ENCODE results near the gene TOR1A.
A peak's percentile ranks its signal among the peaks of the same experiment; 100 is the strongest.

Gene TOR1A

DNA sequence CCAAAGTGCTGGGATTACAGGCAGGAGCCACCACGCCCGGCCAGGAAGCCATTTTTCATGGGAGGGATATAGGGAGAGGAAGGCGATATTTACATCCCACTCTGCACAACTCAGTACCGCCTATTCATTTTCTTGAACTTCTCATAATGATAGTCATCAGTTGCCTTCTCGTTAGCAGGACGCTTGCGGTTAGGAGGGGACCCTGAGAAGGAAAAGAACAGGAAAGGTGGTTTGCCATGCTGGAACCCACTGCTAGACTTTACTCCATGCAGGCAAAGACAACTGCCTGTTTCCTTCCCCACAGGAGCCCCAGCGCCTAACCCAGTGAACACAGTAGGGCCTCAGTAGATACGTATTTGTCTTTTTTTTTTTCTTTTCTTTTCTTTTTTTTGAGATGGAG is 4.1 kb upstream of the TOR1A start:
- H3K9ac ChIP-seq: no peak overlapping the region
- no peaks in the 10 kb centered on the region for H3K79me2 ChIP-seq
- no peak overlapping the region for H3K4me3 ChIP-seq (ENCODE audit: low read depth, low read length)
- H2AFZ ChIP-seq: no peak overlapping the region
- no peak overlapping the region for H3K27ac ChIP-seq
- H3K27me3 ChIP-seq (ENCODE audit: control insufficient read depth, insufficient read depth, low read length): no peaks in the 10 kb centered on the region
- no peaks in the 10 kb centered on the region for H3K9me3 ChIP-seq (ENCODE audit: control insufficient read depth, low read length)
- no peaks in the 10 kb centered on the region for H3K4me1 ChIP-seq
- TF ChIP-seq, protein P1, sequence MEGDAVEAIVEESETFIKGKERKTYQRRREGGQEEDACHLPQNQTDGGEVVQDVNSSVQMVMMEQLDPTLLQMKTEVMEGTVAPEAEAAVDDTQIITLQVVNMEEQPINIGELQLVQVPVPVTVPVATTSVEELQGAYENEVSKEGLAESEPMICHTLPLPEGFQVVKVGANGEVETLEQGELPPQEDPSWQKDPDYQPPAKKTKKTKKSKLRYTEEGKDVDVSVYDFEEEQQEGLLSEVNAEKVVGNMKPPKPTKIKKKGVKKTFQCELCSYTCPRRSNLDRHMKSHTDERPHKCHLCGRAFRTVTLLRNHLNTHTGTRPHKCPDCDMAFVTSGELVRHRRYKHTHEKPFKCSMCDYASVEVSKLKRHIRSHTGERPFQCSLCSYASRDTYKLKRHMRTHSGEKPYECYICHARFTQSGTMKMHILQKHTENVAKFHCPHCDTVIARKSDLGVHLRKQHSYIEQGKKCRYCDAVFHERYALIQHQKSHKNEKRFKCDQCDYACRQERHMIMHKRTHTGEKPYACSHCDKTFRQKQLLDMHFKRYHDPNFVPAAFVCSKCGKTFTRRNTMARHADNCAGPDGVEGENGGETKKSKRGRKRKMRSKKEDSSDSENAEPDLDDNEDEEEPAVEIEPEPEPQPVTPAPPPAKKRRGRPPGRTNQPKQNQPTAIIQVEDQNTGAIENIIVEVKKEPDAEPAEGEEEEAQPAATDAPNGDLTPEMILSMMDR (IDR thresholded peaks at IDR 0.05): no peak
- no peaks in the 10 kb centered on the region for H3K36me3 ChIP-seq (ENCODE audit: control insufficient read depth, insufficient read depth, low read length)
- H3K4me2 ChIP-seq (ENCODE audit: low read length): no peak overlapping the region

DNA sequence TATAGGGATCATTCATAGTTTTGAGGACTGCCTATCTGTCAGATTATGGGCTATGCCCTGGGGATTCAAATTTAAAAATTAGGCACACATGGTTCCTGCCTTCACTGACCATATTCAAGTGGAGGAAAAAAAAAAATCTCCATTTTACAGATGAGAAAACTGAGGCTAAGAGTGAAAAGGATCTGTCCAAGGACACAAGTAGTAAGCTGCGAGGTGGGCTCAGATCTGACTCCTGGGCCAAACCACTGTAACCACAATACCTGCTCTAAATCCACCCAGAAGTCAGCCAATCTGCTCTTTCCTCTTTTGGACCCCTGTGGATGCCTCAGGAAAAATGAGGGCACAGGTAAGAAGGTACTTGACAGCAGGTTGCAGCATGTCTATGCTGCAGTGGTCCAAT is 2.8 kb upstream of the TOR1A start:
- no peaks in the 10 kb centered on the region for H3K36me3 ChIP-seq (ENCODE audit: control insufficient read depth, insufficient read depth, low read length)
- no peaks in the 10 kb centered on the region for H3K9me3 ChIP-seq (ENCODE audit: control insufficient read depth, low read length)
- H2AFZ ChIP-seq: no peak overlapping the region
- no peaks in the 10 kb centered on the region for H3K4me1 ChIP-seq
- H3K27ac ChIP-seq: no peak overlapping the region
- H3K4me3 ChIP-seq (ENCODE audit: low read depth, low read length): no peak overlapping the region
- no peak overlapping the region for H3K4me2 ChIP-seq (ENCODE audit: low read length)
- no peaks in the 10 kb centered on the region for H3K27me3 ChIP-seq (ENCODE audit: control insufficient read depth, insufficient read depth, low read length)
- TF ChIP-seq, protein P1 (IDR thresholded peaks at IDR 0.05): no peak
- H3K79me2 ChIP-seq: no peaks in the 10 kb centered on the region
- H3K9ac ChIP-seq: no peak overlapping the region

- no peak overlapping the region for H3K9ac ChIP-seq
- no peaks in the 10 kb centered on the region for H3K9me3 ChIP-seq (ENCODE audit: control insufficient read depth, low read length)
- H3K36me3 ChIP-seq (ENCODE audit: control insufficient read depth, insufficient read depth, low read length): no peaks in the 10 kb centered on the region
- no peak overlapping the region for H2AFZ ChIP-seq
- no peaks in the 10 kb centered on the region for H3K27me3 ChIP-seq (ENCODE audit: control insufficient read depth, insufficient read depth, low read length)
- H3K27ac ChIP-seq: no peak overlapping the region
- H3K79me2 ChIP-seq: no peaks in the 10 kb centered on the region
- H3K4me3 ChIP-seq (ENCODE audit: low read depth, low read length): no peak overlapping the region
- no peaks in the 10 kb centered on the region for H3K4me1 ChIP-seq
- TF ChIP-seq, protein P1 (IDR thresholded peaks at IDR 0.05): no peak
- no peak overlapping the region for H3K4me2 ChIP-seq (ENCODE audit: low read length)
Observed at GRCh38 chr9:129826344-129826743, 2.4 kb upstream of the TOR1A start.

GRCh38 chr9:129823542-129823934 is 398 bp downstream of the TOR1A start:
- Histone ChIP-seq H3K36me3 (ENCODE audit: control insufficient read depth, insufficient read depth, low read length) (no peaks in the 10 kb centered on the region), H3K9me3 (ENCODE audit: control insufficient read depth, low read length) (no peaks in the 10 kb centered on the region), H2AFZ (peak overlapping the region; percentile 58), H3K27ac (no peak overlapping the region), H3K4me3 (ENCODE audit: low read depth, low read length) (peak overlapping the region; percentile 69), H3K4me2 (ENCODE audit: low read length) (peak overlapping the region; percentile 79), H3K27me3 (ENCODE audit: control insufficient read depth, insufficient read depth, low read length) (no peaks in the 10 kb centered on the region), H3K4me1 (no peaks in the 10 kb centered on the region), H3K9ac (no peak overlapping the region), H3K79me2 (no peaks in the 10 kb centered on the region)
- TF ChIP-seq, protein P1 (IDR thresholded peaks at IDR 0.05): no peak

DNA sequence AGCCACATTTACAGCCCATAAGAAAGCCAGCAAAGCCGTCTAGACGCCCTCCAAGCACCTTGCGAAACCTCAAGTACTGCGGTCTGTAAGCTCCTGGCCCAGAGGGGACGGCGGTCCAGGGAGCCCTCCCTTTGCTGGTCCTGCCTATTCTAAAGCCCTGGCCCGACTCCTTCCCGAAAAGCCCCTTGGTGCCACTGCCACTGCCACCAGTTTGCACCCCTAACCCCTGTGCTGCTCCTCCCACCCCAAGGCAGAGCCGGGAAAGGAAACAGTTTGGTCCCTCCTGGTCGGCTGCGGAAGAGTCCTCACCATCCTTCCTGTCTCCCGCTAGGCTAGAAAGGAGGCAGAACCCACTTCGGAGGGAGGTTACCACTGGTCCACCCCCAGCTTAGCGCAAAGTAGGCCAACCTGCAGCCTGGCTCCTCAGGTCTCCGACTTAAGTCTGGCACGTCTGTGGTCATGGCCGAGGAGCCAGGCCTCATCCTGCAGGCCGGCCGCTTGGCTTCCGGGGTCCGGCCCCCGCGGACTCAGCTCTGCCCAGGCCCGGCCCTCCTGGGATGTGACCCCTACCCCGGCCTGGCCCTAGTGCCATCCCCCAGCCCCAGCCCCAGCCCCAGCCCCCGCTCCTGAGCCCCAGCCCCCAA is 916 bp downstream of the TOR1A start:
- H3K79me2 ChIP-seq: no peaks in the 10 kb centered on the region
- H3K9me3 ChIP-seq (ENCODE audit: control insufficient read depth, low read length): no peaks in the 10 kb centered on the region
- no peaks in the 10 kb centered on the region for H3K27me3 ChIP-seq (ENCODE audit: control insufficient read depth, insufficient read depth, low read length)
- H2AFZ ChIP-seq: no peak overlapping the region
- TF ChIP-seq, protein P1 (IDR thresholded peaks at IDR 0.05): no peak
- H3K4me2 ChIP-seq (ENCODE audit: low read length): peak overlapping the region; percentile 87
- peak overlapping the region; percentile 45 for H3K4me3 ChIP-seq (ENCODE audit: low read depth, low read length)
- no peak overlapping the region for H3K27ac ChIP-seq
- no peaks in the 10 kb centered on the region for H3K36me3 ChIP-seq (ENCODE audit: control insufficient read depth, insufficient read depth, low read length)
- H3K4me1 ChIP-seq: no peaks in the 10 kb centered on the region
- H3K9ac ChIP-seq: no peak overlapping the region

Measured in parathyroid adenoma (tissue), 2 donors.